AG09319 (cell line): ENCODE measurements around the gene C3orf62.

Experiments used
- DNase-seq: peaks from one replicate; pipeline ENCODE4 v3.0.0-alpha.2; 2010; ENCODE audit warnings: low read depth; ENCODE audit errors: extremely low read depth
- CTCF ChIP-seq: IDR thresholded peaks from 2 replicates; pipeline ENCODE4 v1.5.1; 2011; ENCODE audit warnings: low read depth, mild to moderate bottlenecking, inconsistent platforms, low read length, moderate library complexity

The C3orf62 gene

GRCh38 chr3:49276475-49277382, at the start of gene C3orf62:
Gene C3orf62 (minus strand): TSS chr3:49277232. CDS start chr3:49276872, 360 bp downstream.
- TF ChIP-seq CTCF: no peak
- peak; percentile 64 for DNase-seq

GRCh38 chr3:49324768-49325167, 47.7 kb upstream of the C3orf62 start:
- no peak for TF ChIP-seq CTCF
- DNase-seq: no peak

GRCh38 chr3:49316696-49317457, 39.8 kb upstream of the C3orf62 start:
- TF ChIP-seq CTCF: no peak

GRCh38 chr3:49313896-49314688, 37.1 kb upstream of the C3orf62 start:
- no peak for TF ChIP-seq CTCF
- DNase-seq: no peak

More at GRCh38 chr3:49316696-49317457, 39.8 kb upstream of the C3orf62 start:
- no peak for DNase-seq

GRCh38 chr3:49311283-49311682, 34.3 kb upstream of the C3orf62 start:
- TF ChIP-seq CTCF: no peak
- no peak for DNase-seq

- no peak for DNase-seq
- TF ChIP-seq CTCF: no peak
These were observed 33.6 kb upstream of the C3orf62 start for GRCh38 chr3:49310677-49311076.
